Measurements from ENCODE around the gene RHEB. TPM values are rescaled to one million over a fixed set of nuclear protein-coding genes. Genes with fewer than 3 reads are reported as not detected.
A peak's percentile ranks its signal among the peaks of the same experiment; 100 is the strongest.

RHEB gene
- polyA plus RNA-seq, 1 donor from 2014 or later: 289 TPM

GRCh38 chr7:151524331-151524730 lies 4.6 kb upstream of the RHEB start:
- no peak for TF ChIP-seq MXI1 (conservative IDR thresholded peaks at IDR 0.05; ENCODE audit: poor library complexity, severe bottlenecking)
- TF ChIP-seq REST (IDR thresholded peaks at IDR 0.05; ENCODE audit: borderline replicate concordance): no peak
- TF ChIP-seq EZH2 (IDR thresholded peaks at IDR 0.05; ENCODE audit: borderline replicate concordance, insufficient read depth, low read length, poor library complexity, severe bottlenecking): no peak
- TF ChIP-seq POLR2AphosphoS5 (IDR thresholded peaks at IDR 0.05): no peak
- TF ChIP-seq, protein P1, sequence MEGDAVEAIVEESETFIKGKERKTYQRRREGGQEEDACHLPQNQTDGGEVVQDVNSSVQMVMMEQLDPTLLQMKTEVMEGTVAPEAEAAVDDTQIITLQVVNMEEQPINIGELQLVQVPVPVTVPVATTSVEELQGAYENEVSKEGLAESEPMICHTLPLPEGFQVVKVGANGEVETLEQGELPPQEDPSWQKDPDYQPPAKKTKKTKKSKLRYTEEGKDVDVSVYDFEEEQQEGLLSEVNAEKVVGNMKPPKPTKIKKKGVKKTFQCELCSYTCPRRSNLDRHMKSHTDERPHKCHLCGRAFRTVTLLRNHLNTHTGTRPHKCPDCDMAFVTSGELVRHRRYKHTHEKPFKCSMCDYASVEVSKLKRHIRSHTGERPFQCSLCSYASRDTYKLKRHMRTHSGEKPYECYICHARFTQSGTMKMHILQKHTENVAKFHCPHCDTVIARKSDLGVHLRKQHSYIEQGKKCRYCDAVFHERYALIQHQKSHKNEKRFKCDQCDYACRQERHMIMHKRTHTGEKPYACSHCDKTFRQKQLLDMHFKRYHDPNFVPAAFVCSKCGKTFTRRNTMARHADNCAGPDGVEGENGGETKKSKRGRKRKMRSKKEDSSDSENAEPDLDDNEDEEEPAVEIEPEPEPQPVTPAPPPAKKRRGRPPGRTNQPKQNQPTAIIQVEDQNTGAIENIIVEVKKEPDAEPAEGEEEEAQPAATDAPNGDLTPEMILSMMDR (IDR thresholded peaks at IDR 0.05; ENCODE audit: poor library complexity, severe bottlenecking): no peak
- no peak for TF ChIP-seq SMC3 (conservative IDR thresholded peaks at IDR 0.05; ENCODE audit: poor library complexity)
- no peak for TF ChIP-seq RAD21 (conservative IDR thresholded peaks at IDR 0.05)
- no peak for TF ChIP-seq EP300 (conservative IDR thresholded peaks at IDR 0.05; ENCODE audit: poor library complexity, severe bottlenecking)
- TF ChIP-seq TAF1 (IDR thresholded peaks at IDR 0.05; ENCODE audit: low read depth): no peak
- Histone ChIP-seq H3K79me2 (replicated peaks; ENCODE audit: insufficient read depth, low read length) (no peaks in the 10 kb centered on the region), H3K36me3 (ENCODE audit: insufficient read depth, low read length) (no peaks in the 10 kb centered on the region), H3K4me3 (ENCODE audit: low read length) (no peak overlapping the region), H3K4me2 (ENCODE audit: low read length) (no peak overlapping the region), H3F3A (ENCODE audit: insufficient read depth, low read length, poor library complexity, severe bottlenecking) (peaks cover 2% of the 10 kb centered on the region), H2AFZ (ENCODE audit: low read depth, low read length) (no peak overlapping the region), H3K27ac (ENCODE audit: low read length) (peak overlapping the region; percentile 40), H3K27me3 (ENCODE audit: insufficient read depth, low read depth, low read length) (no peaks in the 10 kb centered on the region), H3K9me3 (ENCODE audit: low read length) (no peaks in the 10 kb centered on the region), H3K9ac (ENCODE audit: low read length) (no peak overlapping the region), H4K20me1 (ENCODE audit: insufficient read depth) (no peaks in the 10 kb centered on the region), H3K9me2 (ENCODE audit: insufficient read depth, low read length) (no peaks in the 10 kb centered on the region)

DNA sequence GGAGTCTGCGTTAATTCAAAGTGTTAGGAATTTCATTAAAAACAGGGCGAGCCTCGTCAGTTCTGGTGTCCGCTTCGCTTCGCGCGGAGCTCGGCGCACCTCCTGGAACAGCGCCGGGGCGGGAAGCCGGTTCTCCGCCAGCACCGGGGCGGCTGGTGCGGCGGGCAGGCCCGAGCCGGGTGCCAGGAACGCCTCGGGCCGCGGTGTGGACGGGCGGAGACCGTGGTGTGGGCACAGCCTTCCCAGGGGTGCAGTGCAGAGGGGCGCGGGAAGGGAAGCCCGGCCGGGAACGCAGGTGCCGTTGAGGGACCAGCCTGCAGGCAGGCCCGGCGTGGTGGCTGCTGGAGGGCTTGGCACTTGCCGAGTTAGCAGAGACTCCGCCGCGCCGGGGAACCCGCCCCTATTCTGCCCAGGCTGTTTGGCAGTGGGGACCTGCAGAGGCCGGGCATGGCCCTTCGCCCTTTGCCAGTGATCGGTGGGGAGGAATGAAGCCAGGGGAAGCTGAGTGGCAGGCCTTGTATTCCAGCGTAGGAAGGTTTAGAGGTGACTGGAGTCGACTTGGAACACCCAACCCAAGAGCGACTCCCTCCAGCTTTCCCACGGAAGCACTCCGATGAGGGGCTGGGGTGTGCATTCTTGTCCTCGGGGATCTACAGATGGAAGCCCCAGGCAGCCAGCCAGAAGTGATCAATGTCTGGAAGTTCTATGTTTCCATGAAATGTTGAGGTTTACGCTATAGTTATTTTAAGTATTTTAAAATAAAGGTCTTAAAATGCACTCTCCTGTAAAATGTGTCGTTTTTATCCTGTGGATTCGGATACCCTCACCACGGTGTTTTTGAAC lies 945 bp upstream of the RHEB start:
- H3K27me3 ChIP-seq (ENCODE audit: insufficient read depth, low read depth, low read length): no peaks in the 10 kb centered on the region
- peak overlapping the region; percentile 58 for H2AFZ ChIP-seq (ENCODE audit: low read depth, low read length)
- peak overlapping the region; percentile 87 for H3K27ac ChIP-seq (ENCODE audit: low read length)
- H3K79me2 ChIP-seq (replicated peaks; ENCODE audit: insufficient read depth, low read length): peaks cover 32% of the 10 kb centered on the region
- peaks cover 6% of the 10 kb centered on the region for H3F3A ChIP-seq (ENCODE audit: insufficient read depth, low read length, poor library complexity, severe bottlenecking)
- H4K20me1 ChIP-seq (ENCODE audit: insufficient read depth): no peaks in the 10 kb centered on the region
- peak overlapping the region; percentile 82 for H3K4me3 ChIP-seq (ENCODE audit: low read length)
- H3K4me2 ChIP-seq (ENCODE audit: low read length): no peak overlapping the region
- H3K9ac ChIP-seq (ENCODE audit: low read length): peak overlapping the region; percentile 62
- H3K36me3 ChIP-seq (ENCODE audit: insufficient read depth, low read length): no peaks in the 10 kb centered on the region
- H3K9me3 ChIP-seq (ENCODE audit: low read length): no peaks in the 10 kb centered on the region
- no peaks in the 10 kb centered on the region for H3K9me2 ChIP-seq (ENCODE audit: insufficient read depth, low read length)
- TF ChIP-seq EZH2 (IDR thresholded peaks at IDR 0.05; ENCODE audit: borderline replicate concordance, insufficient read depth, low read length, poor library complexity, severe bottlenecking) (no peak), POLR2AphosphoS5 (IDR thresholded peaks at IDR 0.05) (no peak)

Measured in neural cell (in vitro differentiated cells).